22Rv1 (cell line): Measurements from ENCODE around the gene SCN11A.

Experiments
- H3K27ac ChIP-seq: fragments of 450-650 bp; 2 replicates; pipeline ENCODE4 v1.5.1; 2017
- ZFX ChIP-seq: fragments of 450-650 bp; IDR thresholded peaks from 2 replicates; pipeline ENCODE4 v1.6.1; 2017; ENCODE audit warnings: antibody characterized with exemption, borderline replicate concordance
- TF ChIP-seq, protein P1 (sequence below): fragments of 450-650 bp; IDR thresholded peaks from 2 replicates; pipeline ENCODE4 v1.5.1; 2017; ENCODE audit warnings: mild to moderate bottlenecking

Gene SCN11A

GRCh38 chr3:39051649-39052561 lies at the start of gene SCN11A, which contains the start of gene WDR48:
Gene SCN11A, minus strand, starts transcription at chr3:39051944. Its CDS starts 101,582 bp downstream, at chr3:38950362.
Gene WDR48, plus strand, starts transcription at chr3:39052016. Its CDS starts 10 bp downstream, at chr3:39052026.
- TF ChIP-seq, protein P1, sequence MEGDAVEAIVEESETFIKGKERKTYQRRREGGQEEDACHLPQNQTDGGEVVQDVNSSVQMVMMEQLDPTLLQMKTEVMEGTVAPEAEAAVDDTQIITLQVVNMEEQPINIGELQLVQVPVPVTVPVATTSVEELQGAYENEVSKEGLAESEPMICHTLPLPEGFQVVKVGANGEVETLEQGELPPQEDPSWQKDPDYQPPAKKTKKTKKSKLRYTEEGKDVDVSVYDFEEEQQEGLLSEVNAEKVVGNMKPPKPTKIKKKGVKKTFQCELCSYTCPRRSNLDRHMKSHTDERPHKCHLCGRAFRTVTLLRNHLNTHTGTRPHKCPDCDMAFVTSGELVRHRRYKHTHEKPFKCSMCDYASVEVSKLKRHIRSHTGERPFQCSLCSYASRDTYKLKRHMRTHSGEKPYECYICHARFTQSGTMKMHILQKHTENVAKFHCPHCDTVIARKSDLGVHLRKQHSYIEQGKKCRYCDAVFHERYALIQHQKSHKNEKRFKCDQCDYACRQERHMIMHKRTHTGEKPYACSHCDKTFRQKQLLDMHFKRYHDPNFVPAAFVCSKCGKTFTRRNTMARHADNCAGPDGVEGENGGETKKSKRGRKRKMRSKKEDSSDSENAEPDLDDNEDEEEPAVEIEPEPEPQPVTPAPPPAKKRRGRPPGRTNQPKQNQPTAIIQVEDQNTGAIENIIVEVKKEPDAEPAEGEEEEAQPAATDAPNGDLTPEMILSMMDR: no peak
- TF ChIP-seq ZFX: no peak

DNA sequence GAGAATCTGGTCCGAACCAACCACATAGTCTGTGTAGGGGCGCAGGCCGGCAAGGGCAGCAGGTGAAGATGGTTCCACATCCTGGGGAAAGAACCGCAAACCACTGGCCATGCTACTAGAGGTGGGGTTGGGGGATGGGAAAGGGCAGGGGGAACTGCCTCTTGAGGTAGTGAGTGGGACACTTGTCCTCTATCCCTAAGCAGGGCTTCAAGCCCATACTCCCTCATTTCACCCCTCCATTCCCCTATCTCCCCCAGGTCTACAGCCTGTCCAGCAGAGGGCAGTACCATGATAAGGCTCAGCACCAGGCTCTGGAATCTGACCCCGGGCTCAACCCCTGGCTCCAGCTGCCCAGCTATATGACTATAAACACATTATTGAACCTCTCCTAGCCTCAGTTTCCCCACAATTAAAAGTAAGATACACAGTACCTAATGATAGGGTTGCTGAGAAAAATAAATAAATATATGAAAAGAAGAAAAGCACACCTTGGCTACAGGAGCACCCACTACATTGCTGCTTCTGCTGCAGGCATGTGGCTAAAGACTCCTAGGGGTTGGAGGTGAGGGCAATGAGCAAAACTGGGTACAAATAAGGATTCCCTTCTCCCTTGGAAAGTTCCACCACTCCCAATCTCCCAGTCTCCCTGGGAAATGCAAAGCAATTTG lies 49.4 kb upstream of the SCN11A start:
- TF ChIP-seq, protein P1: peak; percentile 74
- TF ChIP-seq ZFX: no peak
- H3K27ac ChIP-seq: no peak overlapping the region

More at GRCh38 chr3:39051649-39052561, at the start of gene SCN11A, which contains the start of gene WDR48:
- H3K27ac ChIP-seq: peak within 1 kb of the TSS; percentile 72

DNA sequence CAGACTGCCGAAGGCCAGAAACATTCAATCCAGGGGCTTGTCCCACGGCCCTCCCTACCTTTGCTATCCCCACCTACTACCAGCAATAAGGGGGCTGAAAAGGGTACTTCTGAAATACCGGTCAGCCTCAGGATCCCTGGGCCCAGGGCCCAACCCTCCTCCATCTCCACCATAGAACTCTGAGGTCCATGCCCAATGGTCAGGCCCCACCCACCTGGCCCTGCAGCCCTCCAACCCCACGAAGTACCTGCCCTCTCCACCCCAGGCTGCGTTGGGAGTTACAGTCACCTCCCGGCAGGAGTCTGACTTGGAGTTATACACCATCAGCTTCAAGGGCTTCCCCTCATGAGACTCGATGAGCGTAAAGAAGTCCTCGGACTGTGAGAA lies 48.7 kb upstream of the SCN11A start:
- H3K27ac ChIP-seq: no peak overlapping the region
- TF ChIP-seq, protein P1: no peak
- TF ChIP-seq ZFX: no peak

DNA sequence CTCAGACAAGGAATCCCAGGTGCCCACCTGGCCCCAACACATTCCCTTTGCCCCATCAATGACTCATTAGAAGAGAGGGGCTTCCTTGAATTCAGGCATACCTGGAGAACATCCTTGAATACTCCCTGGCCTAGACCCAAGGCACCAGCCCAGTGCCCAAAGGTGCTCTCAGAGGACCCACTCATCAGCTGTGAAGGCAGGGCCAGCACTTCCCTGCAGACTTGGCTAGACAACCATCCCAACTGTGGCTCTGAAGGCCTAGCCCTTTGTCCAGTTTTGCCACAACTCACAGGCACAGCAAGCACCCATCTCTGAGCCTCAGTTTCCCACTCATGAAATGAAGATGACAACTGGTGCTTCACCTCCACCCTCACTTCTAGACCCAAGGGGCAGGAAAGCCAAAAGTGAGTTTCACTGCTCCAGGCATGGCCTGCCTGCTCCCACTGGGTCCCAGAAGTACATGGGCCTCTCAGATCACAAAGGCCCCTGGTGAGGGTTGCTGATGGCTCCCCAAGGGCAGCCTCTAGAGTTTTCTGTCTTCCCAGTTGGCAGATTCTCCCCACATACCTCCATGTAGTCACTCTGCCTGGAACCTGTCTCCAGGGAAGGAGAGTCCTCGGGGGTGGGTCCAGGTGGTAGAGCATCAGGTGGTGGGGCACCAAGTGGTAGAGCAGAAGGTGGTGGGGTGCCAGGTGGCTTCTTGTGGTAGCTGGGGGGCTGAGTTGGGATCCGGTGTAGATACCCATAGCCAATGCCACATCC lies 48.2 kb upstream of the SCN11A start:
- TF ChIP-seq ZFX: no peak
- TF ChIP-seq, protein P1: no peak
- H3K27ac ChIP-seq: no peak overlapping the region

GRCh38 chr3:39099242-39099641 lies 47.5 kb upstream of the SCN11A start:
- TF ChIP-seq ZFX: no peak
- TF ChIP-seq, protein P1: no peak
- no peak overlapping the region for H3K27ac ChIP-seq

- no peak for TF ChIP-seq ZFX
- TF ChIP-seq, protein P1: no peak
- H3K27ac ChIP-seq: no peak overlapping the region
Observed at GRCh38 chr3:39098473-39099000, 46.8 kb upstream of the SCN11A start.
